NCI-H146 treated with DMSO at 0.1 percent for 48 hours (cell line): ENCODE results near the gene CCDC7.
A peak's percentile ranks its signal among the peaks of the same experiment; 100 is the strongest.
"Not testable (repeated sequence)": the region's sequence is repeated elsewhere in the genome, so short reads cannot be mapped to it uniquely, and the experiment has no call there.

ENCODE experiments used
- DNase-seq: peaks from one replicate; lab custom pipeline; 2025; ENCODE audit not compliant: unreplicated experiment; lab: John Stamatoyannopoulos, UW

The CCDC7 gene

GRCh38 chr10:32687546-32687945, 241.6 kb downstream of the CCDC7 start:
- no peak for DNase-seq

- DNase-seq: no peak
Observed at GRCh38 chr10:32692174-32692573, 246.2 kb downstream of the CCDC7 start.

- no peak for DNase-seq
Observed at GRCh38 chr10:32693441-32693979, 247.6 kb downstream of the CCDC7 start.

GRCh38 chr10:32699683-32700082, 253.7 kb downstream of the CCDC7 start:
- DNase-seq: not testable (repeated sequence)

- DNase-seq: no peak
Observed at GRCh38 chr10:32713560-32713959, 267.6 kb downstream of the CCDC7 start.

- no peak for DNase-seq
Observed at GRCh38 chr10:32731527-32731926, 285.6 kb downstream of the CCDC7 start.

GRCh38 chr10:32738958-32739357, 293.0 kb downstream of the CCDC7 start:
- DNase-seq: no peak

- DNase-seq: no peak
Observed at GRCh38 chr10:32744321-32744720, 298.4 kb downstream of the CCDC7 start.

GRCh38 chr10:32746869-32747268, 300.9 kb downstream of the CCDC7 start:
- no peak for DNase-seq

GRCh38 chr10:32751582-32751981, 305.6 kb downstream of the CCDC7 start:
- DNase-seq: no peak

GRCh38 chr10:32754900-32755299, 309.0 kb downstream of the CCDC7 start:
- not testable (repeated sequence) for DNase-seq

GRCh38 chr10:32771217-32771616, 325.3 kb downstream of the CCDC7 start:
- DNase-seq: no peak

- DNase-seq: no peak
Observed at GRCh38 chr10:32773105-32773504, 327.2 kb downstream of the CCDC7 start.

- DNase-seq: no peak
Observed at GRCh38 chr10:32786968-32787367, 341.0 kb downstream of the CCDC7 start.

- no peak for DNase-seq
Observed at GRCh38 chr10:32787690-32788284, 341.8 kb downstream of the CCDC7 start.

- no peak for DNase-seq
Observed at GRCh38 chr10:32788359-32788758, 342.4 kb downstream of the CCDC7 start.

GRCh38 chr10:32790483-32790882, 344.5 kb downstream of the CCDC7 start:
- no peak for DNase-seq

- DNase-seq: no peak
Observed at GRCh38 chr10:32793033-32793432, 347.1 kb downstream of the CCDC7 start.

GRCh38 chr10:32795598-32796183, 349.8 kb downstream of the CCDC7 start:
- peak; percentile 2 for DNase-seq

- not testable (repeated sequence) for DNase-seq
Observed at GRCh38 chr10:32797393-32797792, 351.5 kb downstream of the CCDC7 start.

GRCh38 chr10:32846974-32847373, 401.0 kb downstream of the CCDC7 start:
- no peak for DNase-seq

GRCh38 chr10:32851301-32851700, 405.4 kb downstream of the CCDC7 start:
- no peak for DNase-seq

- no peak for DNase-seq
Observed at GRCh38 chr10:32854435-32854834, 408.5 kb downstream of the CCDC7 start.
